WERI-Rb-1 (cell line): Measurements from ENCODE around the gene USF1.

Experiments used
- DNase-seq: peaks from one replicate; pipeline ENCODE4 v3.0.0-alpha.2; 2020
- H3K27ac ChIP-seq: fragments of 250-450 bp; sonication (Bioruptor Pico); 2 replicates; pipeline ENCODE4 v1.5.1; 2020; ENCODE audit warnings: mild to moderate bottlenecking, moderate library complexity
- H3K27me3 ChIP-seq: fragments of 250-450 bp; sonication (Bioruptor Pico); 2 replicates; pipeline ENCODE4 v1.5.1; 2021; ENCODE audit warnings: mild to moderate bottlenecking, low read depth, moderate library complexity; ENCODE audit not compliant: insufficient read depth, severe bottlenecking
- H3K36me3 ChIP-seq: fragments of 250-450 bp; sonication (Bioruptor Pico); 2 replicates; pipeline ENCODE4 v1.5.1; 2020; ENCODE audit warnings: mild to moderate bottlenecking, moderate library complexity
- H3K4me3 ChIP-seq: 2 replicates; pipeline ENCODE4 v1.5.1; 2011; ENCODE audit warnings: low read depth, mild to moderate bottlenecking, control low read depth, low read length
- H3K9me3 ChIP-seq: fragments of 250-450 bp; sonication (Bioruptor Pico); 2 replicates; pipeline ENCODE4 v1.5.1; 2021; ENCODE audit warnings: mild to moderate bottlenecking, moderate library complexity; ENCODE audit not compliant: severe bottlenecking
- CTCF ChIP-seq: IDR thresholded peaks from 2 replicates; pipeline ENCODE4 v1.5.1; 2011; ENCODE audit warnings: low read depth, mild to moderate bottlenecking, control low read depth, inconsistent platforms, low read length

USF1 gene

GRCh38 chr1:161091093-161091492 is 45.3 kb upstream of the USF1 start:
- no peak overlapping the region for H3K27ac ChIP-seq
- H3K27me3 ChIP-seq: peaks cover 11% of the 10 kb centered on the region
- DNase-seq: no peak
- no peaks in the 10 kb centered on the region for H3K36me3 ChIP-seq
- no peak for TF ChIP-seq CTCF
- H3K4me3 ChIP-seq: no peak overlapping the region
- H3K9me3 ChIP-seq: no peaks in the 10 kb centered on the region

GRCh38 chr1:161090617-161091016 is 44.8 kb upstream of the USF1 start:
- H3K4me3 ChIP-seq: no peak overlapping the region
- peaks cover 6% of the 10 kb centered on the region for H3K27me3 ChIP-seq
- TF ChIP-seq CTCF: no peak
- no peak overlapping the region for H3K27ac ChIP-seq
- no peak for DNase-seq
- no peaks in the 10 kb centered on the region for H3K9me3 ChIP-seq
- no peaks in the 10 kb centered on the region for H3K36me3 ChIP-seq

- no peaks in the 10 kb centered on the region for H3K36me3 ChIP-seq
- DNase-seq: no peak
- no peak overlapping the region for H3K27ac ChIP-seq
- H3K9me3 ChIP-seq: no peaks in the 10 kb centered on the region
- no peak overlapping the region for H3K4me3 ChIP-seq
- no peak for TF ChIP-seq CTCF
- H3K27me3 ChIP-seq: peaks cover 3% of the 10 kb centered on the region
Measured at GRCh38 chr1:161089938-161090337, 44.2 kb upstream of the USF1 start.

- no peak within 1 kb of the TSS for H3K4me3 ChIP-seq
- no peaks in the 10 kb centered on the region for H3K9me3 ChIP-seq
- no peak for TF ChIP-seq CTCF
- no peak for DNase-seq
- H3K27me3 ChIP-seq: no peaks in the 10 kb centered on the region
- H3K36me3 ChIP-seq: no peaks in the 10 kb centered on the region
- no peak within 1 kb of the TSS for H3K27ac ChIP-seq
Measured at GRCh38 chr1:161089251-161089924, 43.6 kb upstream of the USF1 start, which contains the start of gene NECTIN4. NECTIN4 (minus strand) TSS chr1:161089558; CDS start chr1:161089296, 262 bp downstream.

- no peak for TF ChIP-seq CTCF
- no peak for DNase-seq
- Histone ChIP-seq H3K27me3 (no peaks in the 10 kb centered on the region), H3K9me3 (no peaks in the 10 kb centered on the region), H3K36me3 (no peaks in the 10 kb centered on the region), H3K4me3 (no peak overlapping the region), H3K27ac (no peak overlapping the region)
Measured at GRCh38 chr1:161088587-161089110, 42.9 kb upstream of the USF1 start.

- no peak for TF ChIP-seq CTCF
- H3K36me3 ChIP-seq: no peaks in the 10 kb centered on the region
- H3K27ac ChIP-seq: no peak overlapping the region
- no peaks in the 10 kb centered on the region for H3K27me3 ChIP-seq
- H3K9me3 ChIP-seq: no peaks in the 10 kb centered on the region
- DNase-seq: no peak
- H3K4me3 ChIP-seq: no peak overlapping the region
Measured at GRCh38 chr1:161086457-161086856, 40.7 kb upstream of the USF1 start.
